ENCODE results near the gene IST1. TPM values are rescaled to one million over a fixed set of nuclear protein-coding genes. Genes with fewer than 3 reads are reported as not detected.

IST1 gene
- total and polyA plus RNA-seq, 2 experiments from 2014 or later, result 102 to 175 TPM

- peaks cover 49% of the 10 kb centered on the region for H3K4me1 ChIP-seq (ENCODE audit: insufficient read depth)
- no peak for TF ChIP-seq EZH2 (IDR thresholded peaks at IDR 0.05; ENCODE audit: insufficient read depth, poor library complexity, severe bottlenecking)
- no peak for TF ChIP-seq EZH2phosphoT487 (IDR thresholded peaks at IDR 0.05; ENCODE audit: insufficient read depth, low read depth)
- 43 to 44% methylated on average over 3 of the region's 3 CpGs for WGBS, 2 experiments (ENCODE audit: low coverage in 1 of 2, low lambda C conversion rate in 2 of 2, missing lambda C conversion rate in 2 of 2)
- no peaks in the 10 kb centered on the region for H3K9me3 ChIP-seq (ENCODE audit: low read depth)
- DNase-seq, result peak; percentile 87
- no peaks in the 10 kb centered on the region for H3K9me2 ChIP-seq (ENCODE audit: insufficient read depth)
- H3K9ac ChIP-seq, result peak overlapping the region; percentile 51
- peaks cover 12% of the 10 kb centered on the region; the same call in 1 of the 2 replicates for H4K20me1 ChIP-seq (ENCODE audit: insufficient read depth)
- H3K27ac ChIP-seq, result peak overlapping the region; percentile 62
- H3F3A ChIP-seq (ENCODE audit: insufficient read depth), result peaks cover 45% of the 10 kb centered on the region
- H3K27me3 ChIP-seq (replicated peaks; ENCODE audit: insufficient read depth), result no peaks in the 10 kb centered on the region
- peak overlapping the region; percentile 2 for H3K4me2 ChIP-seq (ENCODE audit: unreplicated experiment)
- peaks cover 78% of the 10 kb centered on the region for H3K79me2 ChIP-seq (ENCODE audit: insufficient read depth)
- H3K36me3 ChIP-seq (ENCODE audit: low read depth), result peaks cover 48% of the 10 kb centered on the region
- no peak overlapping the region for H2AFZ ChIP-seq
- no peak overlapping the region for H3K4me3 ChIP-seq
- in situ Hi-C loops (cut with MboI), result no loop called here
Observed at GRCh38 chr16:71927383-71927782, 32.1 kb downstream of the IST1 start.

- Histone ChIP-seq H3K79me2 (ENCODE audit: insufficient read depth) (peaks cover 78% of the 10 kb centered on the region), H3K9me2 (ENCODE audit: insufficient read depth) (no peaks in the 10 kb centered on the region), H3K27ac (peak overlapping the region; percentile 62), H4K20me1 (ENCODE audit: insufficient read depth) (peaks cover 12% of the 10 kb centered on the region; the same call in 1 of the 2 replicates), H3K4me2 (ENCODE audit: unreplicated experiment) (peak overlapping the region; percentile 2), H3K36me3 (ENCODE audit: low read depth) (peaks cover 45% of the 10 kb centered on the region), H3K9ac (no peak overlapping the region; the same call in 1 of the 2 replicates), H3K4me1 (ENCODE audit: insufficient read depth) (peaks cover 49% of the 10 kb centered on the region), H2AFZ (no peak overlapping the region), H3F3A (ENCODE audit: insufficient read depth) (peaks cover 45% of the 10 kb centered on the region), H3K9me3 (ENCODE audit: low read depth) (no peaks in the 10 kb centered on the region), H3K27me3 (replicated peaks; ENCODE audit: insufficient read depth) (no peaks in the 10 kb centered on the region), H3K4me3 (no peak overlapping the region)
- no peak for DNase-seq
- 49 to 51% methylated on average over 5 of the region's 5 CpGs for WGBS, 2 experiments (ENCODE audit: low coverage in 1 of 2, low lambda C conversion rate in 2 of 2, missing lambda C conversion rate in 2 of 2)
- in situ Hi-C loops (cut with MboI), result no loop called here
- TF ChIP-seq EZH2phosphoT487 (IDR thresholded peaks at IDR 0.05; ENCODE audit: insufficient read depth, low read depth), result no peak
- no peak for TF ChIP-seq EZH2 (IDR thresholded peaks at IDR 0.05; ENCODE audit: insufficient read depth, poor library complexity, severe bottlenecking)
Observed at GRCh38 chr16:71927787-71928186, 32.5 kb downstream of the IST1 start.

- in situ Hi-C loops (cut with MboI), result no loop called here
- Histone ChIP-seq H3K9ac (peak overlapping the region; percentile 28; the same call in 1 of the 2 replicates), H3K9me2 (ENCODE audit: insufficient read depth) (no peaks in the 10 kb centered on the region), H3K4me1 (ENCODE audit: insufficient read depth) (peaks cover 44% of the 10 kb centered on the region), H3K9me3 (ENCODE audit: low read depth) (no peaks in the 10 kb centered on the region), H3K4me2 (ENCODE audit: unreplicated experiment) (peak overlapping the region; percentile 31), H3K79me2 (ENCODE audit: insufficient read depth) (peaks cover 74% of the 10 kb centered on the region), H3F3A (ENCODE audit: insufficient read depth) (peaks cover 44% of the 10 kb centered on the region), H3K27ac (peak overlapping the region; percentile 68), H4K20me1 (ENCODE audit: insufficient read depth) (peaks cover 12% of the 10 kb centered on the region; the same call in 1 of the 2 replicates), H3K4me3 (no peak overlapping the region), H3K27me3 (replicated peaks; ENCODE audit: insufficient read depth) (no peaks in the 10 kb centered on the region), H3K36me3 (ENCODE audit: low read depth) (peaks cover 32% of the 10 kb centered on the region), H2AFZ (no peak overlapping the region)
- TF ChIP-seq EZH2 (IDR thresholded peaks at IDR 0.05; ENCODE audit: insufficient read depth, poor library complexity, severe bottlenecking) (no peak), EZH2phosphoT487 (IDR thresholded peaks at IDR 0.05; ENCODE audit: insufficient read depth, low read depth) (no peak)
- 3 to 5% methylated on average over 3 of the region's 3 CpGs for WGBS, 2 experiments (ENCODE audit: low coverage in 1 of 2, low lambda C conversion rate in 2 of 2, missing lambda C conversion rate in 2 of 2)
- DNase-seq, result peak; percentile 87
Observed at GRCh38 chr16:71929048-71929447, 33.7 kb downstream of the IST1 start.

- H3K4me2 ChIP-seq (ENCODE audit: unreplicated experiment), result no peak overlapping the region
- H4K20me1 ChIP-seq (ENCODE audit: insufficient read depth), result peaks cover 12% of the 10 kb centered on the region; the same call in 1 of the 2 replicates
- H3K9me2 ChIP-seq (ENCODE audit: insufficient read depth), result no peaks in the 10 kb centered on the region
- H3K36me3 ChIP-seq (ENCODE audit: low read depth), result peaks cover 35% of the 10 kb centered on the region
- no peak overlapping the region for H3K9ac ChIP-seq
- TF ChIP-seq EZH2 (IDR thresholded peaks at IDR 0.05; ENCODE audit: insufficient read depth, poor library complexity, severe bottlenecking), result no peak
- no peak for TF ChIP-seq EZH2phosphoT487 (IDR thresholded peaks at IDR 0.05; ENCODE audit: insufficient read depth, low read depth)
- 96 to 97% methylated on average over 5 of the region's 5 CpGs for WGBS, 2 experiments (ENCODE audit: low coverage in 1 of 2, low lambda C conversion rate in 2 of 2, missing lambda C conversion rate in 2 of 2)
- H3K27ac ChIP-seq, result no peak overlapping the region; the same call in 1 of the 2 replicates
- H3K4me3 ChIP-seq, result no peak overlapping the region
- H3F3A ChIP-seq (ENCODE audit: insufficient read depth), result peaks cover 43% of the 10 kb centered on the region
- no peaks in the 10 kb centered on the region for H3K27me3 ChIP-seq (replicated peaks; ENCODE audit: insufficient read depth)
- H3K4me1 ChIP-seq (ENCODE audit: insufficient read depth), result peaks cover 45% of the 10 kb centered on the region
- DNase-seq, result peak; percentile 16
- no peak overlapping the region for H2AFZ ChIP-seq
- in situ Hi-C loops (cut with MboI), result no loop called here
- H3K9me3 ChIP-seq (ENCODE audit: low read depth), result no peaks in the 10 kb centered on the region
- peaks cover 67% of the 10 kb centered on the region for H3K79me2 ChIP-seq (ENCODE audit: insufficient read depth)
Observed at GRCh38 chr16:71930013-71930563, 34.8 kb downstream of the IST1 start.
